Measurements from ENCODE around the gene SLC28A2. TPM values are rescaled to one million over a fixed set of nuclear protein-coding genes. Genes with fewer than 3 reads are reported as not detected.

Gene SLC28A2
- polyA plus RNA-seq, 1 donor (not counting 4 experiments of a cell fraction or from before 2014, with no cell fraction given): not detected

DNA sequence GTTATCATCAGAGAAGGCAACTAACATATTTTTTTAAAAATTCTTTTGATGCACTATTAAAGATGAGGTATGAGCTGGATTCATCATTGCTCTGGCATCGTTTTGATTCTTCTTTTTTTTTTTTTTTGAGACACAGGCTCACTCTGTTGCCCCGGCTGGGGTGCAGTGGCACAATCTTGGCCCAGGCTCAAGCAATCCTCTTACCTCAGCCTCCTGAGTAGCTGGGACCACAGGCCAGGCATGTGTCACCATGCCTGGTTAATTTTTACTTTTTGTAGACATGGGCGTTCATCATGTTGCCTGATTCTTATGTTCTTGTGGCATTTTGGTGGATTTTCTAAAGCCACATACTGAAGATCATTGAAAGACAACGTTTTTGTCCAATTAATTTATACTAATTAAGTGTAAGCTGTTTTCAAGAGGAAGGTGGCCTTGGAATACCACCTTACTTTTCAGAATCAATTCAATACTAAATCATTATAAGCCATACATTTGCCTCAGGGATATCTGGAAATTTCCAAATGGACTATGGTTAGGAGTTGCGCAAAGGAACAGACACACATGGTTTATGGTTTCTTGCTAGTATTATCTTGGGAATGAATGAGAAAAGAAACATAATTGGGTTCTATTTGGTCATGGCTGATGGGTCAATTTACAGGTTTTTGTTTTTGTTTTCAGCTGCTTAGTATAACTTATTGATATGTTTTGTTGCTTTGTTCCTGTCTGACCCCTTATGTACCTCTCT is 22.8 kb downstream of the SLC28A2 start:
- Histone ChIP-seq H3K9ac (ENCODE audit: control insufficient read depth, extremely low read depth, insufficient read depth, low read length) (no peak overlapping the region), H3K79me2 (ENCODE audit: control insufficient read depth, insufficient read depth, low read length) (no peaks in the 10 kb centered on the region), H3K4me2 (ENCODE audit: control insufficient read depth, extremely low read depth, insufficient read depth, low read depth, low read length) (no peak overlapping the region), H3K4me1 (ENCODE audit: control insufficient read depth, extremely low read depth, insufficient read depth, low read length) (peaks cover 8% of the 10 kb centered on the region), H3K4me3 (ENCODE audit: control insufficient read depth in 2 of 3, extremely low read depth in 1 of 3, insufficient read depth in 2 of 3, low read depth in 1 of 3, low read length in 3 of 3) (no peak overlapping the region), H3K27me3 (ENCODE audit: control insufficient read depth, extremely low read depth, insufficient read depth, low read length) (no peaks in the 10 kb centered on the region), H4K20me1 (ENCODE audit: control insufficient read depth, extremely low read depth, insufficient read depth, low read length) (no peaks in the 10 kb centered on the region), H2AFZ (ENCODE audit: control insufficient read depth, low read length) (no peak overlapping the region), H3K27ac (ENCODE audit: control insufficient read depth, insufficient read depth, low read length) (no peak overlapping the region), H3K36me3 (ENCODE audit: control insufficient read depth in 2 of 2, extremely low read depth in 1 of 2, insufficient read depth in 2 of 2, low read length in 2 of 2) (no peaks in the 10 kb centered on the region), H3K9me3 (ENCODE audit: control insufficient read depth, low read depth, low read length) (no peaks in the 10 kb centered on the region), H3K9me1 (ENCODE audit: control insufficient read depth, extremely low read depth, insufficient read depth, low read length) (no peaks in the 10 kb centered on the region)
- DNase-seq (ENCODE audit: low read depth, low spot score) (no peak), FAIRE-seq (no peak)
- TF ChIP-seq, protein P1, sequence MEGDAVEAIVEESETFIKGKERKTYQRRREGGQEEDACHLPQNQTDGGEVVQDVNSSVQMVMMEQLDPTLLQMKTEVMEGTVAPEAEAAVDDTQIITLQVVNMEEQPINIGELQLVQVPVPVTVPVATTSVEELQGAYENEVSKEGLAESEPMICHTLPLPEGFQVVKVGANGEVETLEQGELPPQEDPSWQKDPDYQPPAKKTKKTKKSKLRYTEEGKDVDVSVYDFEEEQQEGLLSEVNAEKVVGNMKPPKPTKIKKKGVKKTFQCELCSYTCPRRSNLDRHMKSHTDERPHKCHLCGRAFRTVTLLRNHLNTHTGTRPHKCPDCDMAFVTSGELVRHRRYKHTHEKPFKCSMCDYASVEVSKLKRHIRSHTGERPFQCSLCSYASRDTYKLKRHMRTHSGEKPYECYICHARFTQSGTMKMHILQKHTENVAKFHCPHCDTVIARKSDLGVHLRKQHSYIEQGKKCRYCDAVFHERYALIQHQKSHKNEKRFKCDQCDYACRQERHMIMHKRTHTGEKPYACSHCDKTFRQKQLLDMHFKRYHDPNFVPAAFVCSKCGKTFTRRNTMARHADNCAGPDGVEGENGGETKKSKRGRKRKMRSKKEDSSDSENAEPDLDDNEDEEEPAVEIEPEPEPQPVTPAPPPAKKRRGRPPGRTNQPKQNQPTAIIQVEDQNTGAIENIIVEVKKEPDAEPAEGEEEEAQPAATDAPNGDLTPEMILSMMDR (optimal IDR thresholded peaks at IDR 0.05 in 1 of 3, IDR thresholded peaks at IDR 0.05 in 1 of 3, conservative IDR thresholded peaks at IDR 0.05 in 1 of 3; ENCODE audit: extremely low read depth in 1 of 3, insufficient read depth in 2 of 3, low read length in 3 of 3): no peak
- TF ChIP-seq EZH2 (IDR thresholded peaks at IDR 0.05; ENCODE audit: low read length): no peak
- dilution Hi-C loops (cut with MboI; ENCODE audit: extremely low pct_ligation_motif_present, low sequenced_read_pairs): no loop called here

DNA sequence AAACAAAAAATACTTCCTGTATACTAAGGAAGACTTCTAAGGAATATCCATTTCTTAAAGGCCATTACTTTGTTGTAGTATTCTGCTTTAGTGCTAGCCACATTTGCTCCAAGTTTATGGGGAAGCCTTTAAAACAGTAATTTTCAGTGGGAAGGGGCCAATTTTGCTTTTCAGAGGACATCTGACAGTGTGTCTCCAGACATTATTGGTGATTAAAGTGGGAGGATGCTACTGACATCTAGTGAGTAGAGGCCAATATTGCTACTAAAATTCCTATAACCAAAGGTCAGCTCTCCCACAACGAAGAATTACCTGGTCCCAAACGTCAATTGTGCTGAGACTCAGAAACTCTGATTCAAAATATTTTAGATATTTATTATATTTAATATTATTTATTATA is 24.8 kb downstream of the SLC28A2 start:
- dilution Hi-C loops (cut with MboI; ENCODE audit: extremely low pct_ligation_motif_present, low sequenced_read_pairs): no loop called here
- H3K36me3 ChIP-seq (ENCODE audit: control insufficient read depth in 2 of 2, extremely low read depth in 1 of 2, insufficient read depth in 2 of 2, low read length in 2 of 2): no peaks in the 10 kb centered on the region
- TF ChIP-seq, protein P1 (optimal IDR thresholded peaks at IDR 0.05 in 1 of 3, IDR thresholded peaks at IDR 0.05 in 1 of 3, conservative IDR thresholded peaks at IDR 0.05 in 1 of 3; ENCODE audit: extremely low read depth in 1 of 3, insufficient read depth in 2 of 3, low read length in 3 of 3): peak; percentile 34 to 41 (median 37)
- no peak for TF ChIP-seq EZH2 (IDR thresholded peaks at IDR 0.05; ENCODE audit: low read length)
- H3K9ac ChIP-seq (ENCODE audit: control insufficient read depth, extremely low read depth, insufficient read depth, low read length): no peak overlapping the region
- H3K9me1 ChIP-seq (ENCODE audit: control insufficient read depth, extremely low read depth, insufficient read depth, low read length): no peaks in the 10 kb centered on the region
- no peaks in the 10 kb centered on the region for H4K20me1 ChIP-seq (ENCODE audit: control insufficient read depth, extremely low read depth, insufficient read depth, low read length)
- DNase-seq (ENCODE audit: low read depth, low spot score): no peak
- no peak overlapping the region for H3K27ac ChIP-seq (ENCODE audit: control insufficient read depth, insufficient read depth, low read length)
- no peak overlapping the region for H3K4me3 ChIP-seq (ENCODE audit: control insufficient read depth in 2 of 3, extremely low read depth in 1 of 3, insufficient read depth in 2 of 3, low read depth in 1 of 3, low read length in 3 of 3)
- FAIRE-seq: peak; percentile 29
- no peak overlapping the region for H2AFZ ChIP-seq (ENCODE audit: control insufficient read depth, low read length)
- H3K79me2 ChIP-seq (ENCODE audit: control insufficient read depth, insufficient read depth, low read length): no peaks in the 10 kb centered on the region
- H3K27me3 ChIP-seq (ENCODE audit: control insufficient read depth, extremely low read depth, insufficient read depth, low read length): no peaks in the 10 kb centered on the region
- H3K4me2 ChIP-seq (ENCODE audit: control insufficient read depth, extremely low read depth, insufficient read depth, low read depth, low read length): no peak overlapping the region
- H3K4me1 ChIP-seq (ENCODE audit: control insufficient read depth, extremely low read depth, insufficient read depth, low read length): peaks cover 10% of the 10 kb centered on the region
- H3K9me3 ChIP-seq (ENCODE audit: control insufficient read depth, low read depth, low read length): no peaks in the 10 kb centered on the region
